C4-2B (cell line): ENCODE measurements around the gene PCYOX1L.

Experiments
- ZFX ChIP-seq: fragments of 450-650 bp; IDR thresholded peaks from 2 replicates; pipeline ENCODE4 v1.6.1; 2017
- TF ChIP-seq, protein P1 (sequence below): fragments of 450-650 bp; conservative IDR thresholded peaks from 2 replicates; pipeline ENCODE4 v1.5.1; 2017; ENCODE audit warnings: mild to moderate bottlenecking

DNA sequence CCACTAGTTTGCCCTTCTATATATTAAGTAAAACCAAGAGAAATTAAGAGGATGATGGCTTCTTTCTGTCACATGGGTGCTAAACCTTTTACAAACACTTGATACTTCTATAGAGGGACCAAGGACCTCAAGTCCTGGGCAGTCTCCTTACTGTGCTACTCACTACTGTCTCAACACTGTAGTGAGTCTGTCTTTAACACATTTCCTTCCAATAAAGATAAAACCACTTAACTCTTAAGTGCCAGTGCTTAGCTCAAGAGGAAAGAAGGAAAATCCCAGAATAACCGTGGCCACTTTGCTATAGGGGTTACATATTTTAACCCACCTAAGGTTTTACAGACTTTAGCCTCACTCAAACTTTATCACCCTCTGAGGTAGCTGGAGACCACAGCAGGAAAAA, 16.9 kb upstream of the PCYOX1L start:
- TF ChIP-seq, protein P1, sequence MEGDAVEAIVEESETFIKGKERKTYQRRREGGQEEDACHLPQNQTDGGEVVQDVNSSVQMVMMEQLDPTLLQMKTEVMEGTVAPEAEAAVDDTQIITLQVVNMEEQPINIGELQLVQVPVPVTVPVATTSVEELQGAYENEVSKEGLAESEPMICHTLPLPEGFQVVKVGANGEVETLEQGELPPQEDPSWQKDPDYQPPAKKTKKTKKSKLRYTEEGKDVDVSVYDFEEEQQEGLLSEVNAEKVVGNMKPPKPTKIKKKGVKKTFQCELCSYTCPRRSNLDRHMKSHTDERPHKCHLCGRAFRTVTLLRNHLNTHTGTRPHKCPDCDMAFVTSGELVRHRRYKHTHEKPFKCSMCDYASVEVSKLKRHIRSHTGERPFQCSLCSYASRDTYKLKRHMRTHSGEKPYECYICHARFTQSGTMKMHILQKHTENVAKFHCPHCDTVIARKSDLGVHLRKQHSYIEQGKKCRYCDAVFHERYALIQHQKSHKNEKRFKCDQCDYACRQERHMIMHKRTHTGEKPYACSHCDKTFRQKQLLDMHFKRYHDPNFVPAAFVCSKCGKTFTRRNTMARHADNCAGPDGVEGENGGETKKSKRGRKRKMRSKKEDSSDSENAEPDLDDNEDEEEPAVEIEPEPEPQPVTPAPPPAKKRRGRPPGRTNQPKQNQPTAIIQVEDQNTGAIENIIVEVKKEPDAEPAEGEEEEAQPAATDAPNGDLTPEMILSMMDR, result no peak
- no peak for TF ChIP-seq ZFX
